ENCODE data around the gene ANKRD13D. TPM values are rescaled to one million over a fixed set of nuclear protein-coding genes. Genes with fewer than 3 reads are reported as not detected.
A peak's percentile ranks its signal among the peaks of the same experiment; 100 is the strongest.

Gene ANKRD13D
- 100 to 1,000 TPM; 157 to 163 TPM for total RNA-seq

- no peaks in the 10 kb centered on the region for H3K27me3 Mint-ChIP-seq
- DNase-seq: no peak
- POLR2A ChIA-PET: interaction anchor here (1.0 to 12.9 kb wide), 13 partner anchors 12 to 194 kb away, joined by 3 to 494 read pairs (median 8); partner anchors contain the start of genes AIP, GRK2, PTPRCAP and SSH3
- H3K4me3 Mint-ChIP-seq: peak within 1 kb of the TSS; percentile 94
- H3K9me3 Mint-ChIP-seq: peaks cover 2% of the 10 kb centered on the region
- peaks cover 76% of the 10 kb centered on the region for H3K4me1 Mint-ChIP-seq
- CTCF ChIA-PET: interaction anchor here (0.9 to 4.1 kb wide), 7 partner anchors 11 to 28 kb away, joined by 3 to 32 read pairs (median 16); partner anchors contain the start of gene GRK2
- peaks cover 74% of the 10 kb centered on the region for H3K36me3 Mint-ChIP-seq (ENCODE audit: low read depth)
- H3K27ac Mint-ChIP-seq: peak within 1 kb of the TSS; percentile 99
Measured at GRCh38 chr11:67289226-67289650, at the start of gene ANKRD13D. Gene ANKRD13D (plus strand): TSS chr11:67289303. CDS start chr11:67289461, 158 bp downstream.

- peaks cover 49% of the 10 kb centered on the region for H3K4me1 Mint-ChIP-seq
- CTCF ChIA-PET: interaction anchor here (0.6 to 3.9 kb wide), 20 partner anchors 12 to 390 kb away, joined by 3 to 41 read pairs (median 4); partner anchors contain the start of genes KDM2A, NUDT8 and PPP1CA
Measured at GRCh38 chr11:67239783-67240575, 49.1 kb upstream of the ANKRD13D start.

GRCh38 chr11:67240576-67241389, 48.3 kb upstream of the ANKRD13D start:
- Mint-ChIP-seq H3K4me3 (peak overlapping the region; percentile 99), H3K27ac (peak overlapping the region; percentile 96), H3K9me3 (no peaks in the 10 kb centered on the region), H3K4me1 (peaks cover 53% of the 10 kb centered on the region), H3K27me3 (no peaks in the 10 kb centered on the region), H3K36me3 (ENCODE audit: low read depth) (peaks cover 51% of the 10 kb centered on the region)
- ChIA-PET POLR2A (interaction anchor here (0.6 to 3.5 kb wide), 30 partner anchors 8 to 647 kb away, joined by 3 to 66 read pairs (median 6); partner anchors contain the start of genes ANKRD13D, KDM2A, POLD4 and PPP1CA), CTCF (interaction anchor here (0.6 to 3.9 kb wide), 13 partner anchors 11 to 389 kb away, joined by 3 to 41 read pairs (median 5); partner anchors contain the start of genes GRK2, KDM2A, NUDT8 and PPP1CA)
- DNase-seq: peak; percentile 83

More at GRCh38 chr11:67239783-67240575, 49.1 kb upstream of the ANKRD13D start:
- Mint-ChIP-seq H3K9me3 (no peaks in the 10 kb centered on the region), H3K27ac (peak overlapping the region; percentile 96), H3K4me3 (peak overlapping the region; percentile 99), H3K36me3 (ENCODE audit: low read depth) (peaks cover 43% of the 10 kb centered on the region), H3K27me3 (no peaks in the 10 kb centered on the region)
- DNase-seq: peak; percentile 97
- POLR2A ChIA-PET: interaction anchor here (0.8 to 3.5 kb wide), 39 partner anchors 8 to 1665 kb away, joined by 3 to 66 read pairs (median 5); partner anchors contain the start of genes ACTN3, ANKRD13D, CLCF1 and KDM2A

- ChIA-PET CTCF (interaction anchor here (1.5 kb wide), 1 partner anchor 11 kb away, joined by 4 read pairs; no protein-coding TSS in a partner anchor), POLR2A (interaction anchor here (0.6 kb wide), 1 partner anchor 161 kb away, joined by 3 read pairs; no protein-coding TSS in a partner anchor)
- H3K4me3 Mint-ChIP-seq: peak overlapping the region; percentile 99
- no peaks in the 10 kb centered on the region for H3K27me3 Mint-ChIP-seq
- no peak for DNase-seq
- H3K4me1 Mint-ChIP-seq: peaks cover 53% of the 10 kb centered on the region
- H3K36me3 Mint-ChIP-seq (ENCODE audit: low read depth): peaks cover 63% of the 10 kb centered on the region
- peak overlapping the region; percentile 72 for H3K27ac Mint-ChIP-seq
- no peaks in the 10 kb centered on the region for H3K9me3 Mint-ChIP-seq
Measured at GRCh38 chr11:67242548-67242947, 46.6 kb upstream of the ANKRD13D start.

- H3K27me3 Mint-ChIP-seq: no peaks in the 10 kb centered on the region
- CTCF ChIA-PET: interaction anchor here (1.3 to 1.5 kb wide), 2 partner anchors 10 to 19 kb away, joined by 4 to 5 read pairs; no protein-coding TSS in a partner anchor
- peak overlapping the region; percentile 99 for H3K4me3 Mint-ChIP-seq
- peaks cover 56% of the 10 kb centered on the region for H3K4me1 Mint-ChIP-seq
- DNase-seq: no peak
- H3K9me3 Mint-ChIP-seq: no peaks in the 10 kb centered on the region
- POLR2A ChIA-PET: interaction anchor here (0.6 to 1.4 kb wide), 3 partner anchors 11 to 161 kb away, joined by 3 to 4 read pairs (median 3); no protein-coding TSS in a partner anchor
- H3K36me3 Mint-ChIP-seq (ENCODE audit: low read depth): peaks cover 68% of the 10 kb centered on the region
- H3K27ac Mint-ChIP-seq: peak overlapping the region; percentile 72
Measured at GRCh38 chr11:67243051-67243450, 46.1 kb upstream of the ANKRD13D start.

GRCh38 chr11:67245046-67245445, 44.1 kb upstream of the ANKRD13D start:
- DNase-seq: no peak
- Mint-ChIP-seq H3K27ac (peak overlapping the region; percentile 9), H3K27me3 (no peaks in the 10 kb centered on the region), H3K4me1 (peaks cover 40% of the 10 kb centered on the region), H3K4me3 (no peak overlapping the region), H3K36me3 (ENCODE audit: low read depth) (peaks cover 86% of the 10 kb centered on the region), H3K9me3 (no peaks in the 10 kb centered on the region)
- ChIA-PET POLR2A (no interaction called here), CTCF (interaction anchor here (0.7 kb wide), 1 partner anchor 17 kb away, joined by 3 read pairs; no protein-coding TSS in a partner anchor)

GRCh38 chr11:67247946-67248550, 41.1 kb upstream of the ANKRD13D start:
- H3K36me3 Mint-ChIP-seq (ENCODE audit: low read depth): peaks cover 92% of the 10 kb centered on the region
- CTCF ChIA-PET: interaction anchor here (1.4 to 2.7 kb wide), 2 partner anchors 69 to 104 kb away, joined by 4 to 7 read pairs; no protein-coding TSS in a partner anchor
- peaks cover 44% of the 10 kb centered on the region for H3K4me1 Mint-ChIP-seq
- H3K4me3 Mint-ChIP-seq: no peak overlapping the region
- H3K27ac Mint-ChIP-seq: no peak overlapping the region
- no peaks in the 10 kb centered on the region for H3K27me3 Mint-ChIP-seq
- POLR2A ChIA-PET: interaction anchor here (1.0 to 1.3 kb wide), 3 partner anchors 8 to 58 kb away, joined by 3 to 5 read pairs (median 3); no protein-coding TSS in a partner anchor
- no peaks in the 10 kb centered on the region for H3K9me3 Mint-ChIP-seq
- DNase-seq: no peak

- H3K4me3 Mint-ChIP-seq: no peak overlapping the region
- H3K36me3 Mint-ChIP-seq (ENCODE audit: low read depth): peaks cover 92% of the 10 kb centered on the region
- no peak for DNase-seq
- peaks cover 47% of the 10 kb centered on the region for H3K4me1 Mint-ChIP-seq
- CTCF ChIA-PET: no interaction called here
- no peak overlapping the region for H3K27ac Mint-ChIP-seq
- POLR2A ChIA-PET: interaction anchor here (0.6 to 1.3 kb wide), 4 partner anchors 9 to 79 kb away, joined by 3 to 5 read pairs (median 3); no protein-coding TSS in a partner anchor
- no peaks in the 10 kb centered on the region for H3K9me3 Mint-ChIP-seq
- no peaks in the 10 kb centered on the region for H3K27me3 Mint-ChIP-seq
Measured at GRCh38 chr11:67248653-67249052, 40.5 kb upstream of the ANKRD13D start.

GRCh38 chr11:67250059-67251043, 38.8 kb upstream of the ANKRD13D start:
- DNase-seq: no peak
- ChIA-PET CTCF (interaction anchor here (0.7 to 6.3 kb wide), 3 partner anchors 10 to 132 kb away, joined by 3 to 61 read pairs (median 41); no protein-coding TSS in a partner anchor), POLR2A (interaction anchor here (5.8 kb wide), 1 partner anchor 10 kb away, joined by 66 read pairs; no protein-coding TSS in a partner anchor)
- peaks cover 95% of the 10 kb centered on the region for H3K36me3 Mint-ChIP-seq (ENCODE audit: low read depth)
- H3K27me3 Mint-ChIP-seq: no peaks in the 10 kb centered on the region
- peaks cover 49% of the 10 kb centered on the region for H3K4me1 Mint-ChIP-seq
- no peak overlapping the region for H3K4me3 Mint-ChIP-seq
- no peaks in the 10 kb centered on the region for H3K9me3 Mint-ChIP-seq
- no peak overlapping the region for H3K27ac Mint-ChIP-seq

- ChIA-PET CTCF (interaction anchor here (0.6 to 6.3 kb wide), 5 partner anchors 11 to 135 kb away, joined by 3 to 61 read pairs (median 36); no protein-coding TSS in a partner anchor), POLR2A (interaction anchor here (1.4 to 5.8 kb wide), 2 partner anchors 11 to 65 kb away, joined by 7 to 66 read pairs; no protein-coding TSS in a partner anchor)
- no peak overlapping the region for H3K4me3 Mint-ChIP-seq
- peaks cover 89% of the 10 kb centered on the region for H3K36me3 Mint-ChIP-seq (ENCODE audit: low read depth)
- no peaks in the 10 kb centered on the region for H3K9me3 Mint-ChIP-seq
- DNase-seq: no peak
- H3K27ac Mint-ChIP-seq: peak overlapping the region; percentile 52
- H3K4me1 Mint-ChIP-seq: peaks cover 48% of the 10 kb centered on the region
- H3K27me3 Mint-ChIP-seq: no peaks in the 10 kb centered on the region
Measured at GRCh38 chr11:67251841-67252240, 37.3 kb upstream of the ANKRD13D start.

Data from activated CD4-positive, alpha-beta memory T cell treated with anti-CD3 and anti-CD28 coated beads, Interleukin-2, amount 10 ng/mL, durations not matched to agents 7 days and 5 days (primary cell).